GM19372 (cell line): ENCODE data around the gene MDC1.
"Not testable (repeated sequence)": the region's sequence is repeated elsewhere in the genome, so short reads cannot be mapped to it uniquely, and the experiment has no call there.

Experiments
- ATAC-seq: cut with Tn5 transposase; IDR thresholded peaks from one replicate; pipeline ENCODE4 v1.9.1; 2021; ENCODE audit warnings: mild to moderate bottlenecking, low read depth, moderate library complexity; ENCODE audit not compliant: unreplicated experiment

MDC1 gene

GRCh38 chr6:30683183-30683979 is 33.7 kb downstream of the MDC1 start:
- no peak for ATAC-seq

DNA sequence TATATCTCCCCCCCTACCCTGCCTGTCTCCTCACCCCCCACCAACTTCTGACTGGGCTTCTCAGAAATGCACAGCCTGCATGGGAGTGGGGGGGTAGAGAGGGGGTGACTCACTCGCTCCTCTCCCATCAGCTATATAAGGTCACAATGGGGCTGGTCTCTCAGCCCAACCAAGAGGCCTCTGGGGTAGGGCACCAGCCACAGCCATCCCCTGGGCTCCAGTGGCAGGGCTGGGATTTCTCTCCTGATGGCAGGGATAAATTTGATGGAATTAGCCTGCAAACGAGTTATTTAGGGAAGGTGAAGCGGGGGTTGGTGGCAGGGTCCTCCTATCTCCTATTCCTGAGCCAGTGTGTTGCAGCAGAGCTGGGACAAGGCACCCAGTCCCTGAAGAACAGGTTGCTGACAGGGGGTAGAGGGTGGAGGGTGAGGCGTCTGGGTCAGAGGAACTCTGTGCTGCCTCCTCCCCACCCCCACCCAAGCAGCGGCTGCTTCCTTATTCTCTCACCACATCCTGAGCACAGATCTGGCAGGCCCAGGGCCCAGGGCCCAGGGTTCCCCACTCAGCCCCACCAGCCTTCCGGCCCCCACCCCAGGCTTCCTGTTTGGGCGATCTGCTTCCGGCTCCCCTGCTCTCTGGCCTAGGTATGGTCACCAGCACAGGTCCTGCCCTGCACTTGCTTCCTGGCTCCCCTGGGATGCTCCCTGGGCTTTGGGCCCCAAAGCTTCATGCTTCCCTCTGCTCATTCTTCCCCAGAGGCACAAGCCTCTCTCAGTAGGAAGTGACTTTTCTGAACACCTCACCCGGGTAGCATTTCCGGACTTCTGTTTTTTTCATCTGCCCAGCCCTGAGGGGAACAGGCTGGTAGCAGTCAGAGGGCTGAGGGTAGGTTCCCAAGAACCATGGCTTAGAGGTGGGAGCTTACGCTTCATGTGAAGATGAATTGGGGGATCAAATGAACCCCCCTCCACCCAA is 34.7 kb downstream of the MDC1 start:
- ATAC-seq: peak; percentile 44

DNA sequence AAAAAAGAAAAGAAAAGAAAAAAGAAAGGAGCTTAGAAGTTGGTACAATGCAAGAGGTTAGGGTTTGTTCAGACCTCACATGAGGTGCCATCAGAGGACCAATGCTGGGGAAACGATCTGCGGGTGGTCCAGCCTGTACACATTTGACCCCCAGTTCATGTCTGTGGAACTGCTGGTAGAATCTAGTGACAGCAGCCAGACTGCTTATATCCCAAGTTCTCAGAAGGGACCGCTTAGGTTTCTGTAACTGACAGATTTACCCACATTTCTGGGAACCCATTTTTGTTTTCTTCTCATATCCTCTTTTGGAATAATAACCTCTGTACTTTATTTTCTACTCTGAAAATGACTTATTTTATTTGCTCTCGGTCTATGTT is 35.3 kb downstream of the MDC1 start:
- no peak for ATAC-seq

GRCh38 chr6:30679765-30680535 is 37.1 kb downstream of the MDC1 start:
- no peak for ATAC-seq

GRCh38 chr6:30678964-30679726 is 37.9 kb downstream of the MDC1 start:
- no peak for ATAC-seq

DNA sequence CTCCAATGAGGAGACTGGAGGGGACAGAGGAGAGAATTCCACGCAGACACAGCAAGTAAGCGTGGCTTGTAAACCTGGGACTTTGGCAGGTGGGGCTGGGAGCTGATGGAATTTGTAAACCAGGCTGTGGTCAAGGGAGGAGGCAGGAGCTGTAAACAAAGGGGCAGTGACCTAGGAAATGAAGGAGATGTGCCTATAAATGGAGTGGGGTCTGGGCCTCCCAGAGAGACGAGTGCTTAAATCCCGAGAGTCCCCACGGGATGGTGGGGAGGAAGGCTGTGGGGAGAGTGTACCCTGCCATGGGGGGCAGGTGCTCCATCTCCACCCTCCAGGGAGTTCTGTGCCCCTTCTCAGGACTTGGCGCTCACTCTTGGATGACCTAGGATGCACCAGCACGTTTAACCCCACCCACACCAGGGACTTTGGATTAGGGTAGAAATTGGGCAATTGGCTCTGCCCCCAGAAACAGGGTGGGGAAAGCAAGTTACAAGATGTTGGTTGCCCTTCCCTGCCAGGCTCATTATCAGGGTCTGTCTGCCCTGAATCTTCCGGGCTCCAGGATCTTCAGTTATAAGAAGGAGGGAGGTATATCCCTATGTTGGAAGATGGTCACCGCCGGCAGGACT is 40.3 kb downstream of the MDC1 start:
- ATAC-seq: no peak

GRCh38 chr6:30672445-30673253 is 44.4 kb downstream of the MDC1 start, which contains the start of gene DHX16:
DHX16 (minus strand) TSS chr6:30673006; CDS start chr6:30672841, 165 bp downstream.
- peak; percentile 78 for ATAC-seq

DNA sequence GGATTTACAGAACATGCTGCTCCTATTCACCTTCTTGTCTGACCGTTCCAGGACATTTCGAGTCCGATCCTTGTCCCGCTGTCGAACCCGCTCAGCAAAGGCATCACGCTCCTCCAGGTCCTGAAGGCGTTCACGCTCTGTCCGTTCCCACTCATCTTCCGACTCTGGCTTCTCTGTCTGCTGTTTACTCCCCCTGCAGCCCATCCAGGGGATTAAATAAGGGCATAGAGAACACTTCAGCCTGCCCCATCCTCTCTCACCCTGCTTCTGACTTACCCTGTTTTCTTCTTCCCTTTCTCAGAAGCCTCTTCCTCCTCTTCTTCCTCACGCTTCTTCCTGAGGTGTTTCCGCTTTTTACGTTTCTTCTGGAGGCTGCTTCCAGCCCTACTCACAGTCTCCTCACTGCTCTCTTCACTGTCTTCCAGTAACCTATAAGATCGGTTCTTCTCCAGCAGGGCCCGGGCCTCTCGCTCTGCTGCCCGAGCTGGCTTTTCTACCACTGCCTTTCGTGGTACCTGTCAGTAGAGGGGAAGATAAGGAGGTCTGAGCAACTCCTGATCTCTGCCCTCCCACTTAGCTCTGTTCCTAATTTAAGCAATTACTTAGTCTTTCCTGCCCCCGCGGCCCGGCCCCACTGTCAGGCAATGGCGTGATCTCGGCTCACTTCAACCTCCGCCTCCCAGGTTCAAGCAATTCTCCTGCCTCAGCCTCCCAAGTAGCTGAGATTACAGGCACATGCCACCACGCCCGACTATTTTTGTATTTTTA is 46.1 kb downstream of the MDC1 start:
- ATAC-seq: no peak

- ATAC-seq: not testable (repeated sequence)
Observed at GRCh38 chr6:30666300-30666699, 50.8 kb downstream of the MDC1 start.

DNA sequence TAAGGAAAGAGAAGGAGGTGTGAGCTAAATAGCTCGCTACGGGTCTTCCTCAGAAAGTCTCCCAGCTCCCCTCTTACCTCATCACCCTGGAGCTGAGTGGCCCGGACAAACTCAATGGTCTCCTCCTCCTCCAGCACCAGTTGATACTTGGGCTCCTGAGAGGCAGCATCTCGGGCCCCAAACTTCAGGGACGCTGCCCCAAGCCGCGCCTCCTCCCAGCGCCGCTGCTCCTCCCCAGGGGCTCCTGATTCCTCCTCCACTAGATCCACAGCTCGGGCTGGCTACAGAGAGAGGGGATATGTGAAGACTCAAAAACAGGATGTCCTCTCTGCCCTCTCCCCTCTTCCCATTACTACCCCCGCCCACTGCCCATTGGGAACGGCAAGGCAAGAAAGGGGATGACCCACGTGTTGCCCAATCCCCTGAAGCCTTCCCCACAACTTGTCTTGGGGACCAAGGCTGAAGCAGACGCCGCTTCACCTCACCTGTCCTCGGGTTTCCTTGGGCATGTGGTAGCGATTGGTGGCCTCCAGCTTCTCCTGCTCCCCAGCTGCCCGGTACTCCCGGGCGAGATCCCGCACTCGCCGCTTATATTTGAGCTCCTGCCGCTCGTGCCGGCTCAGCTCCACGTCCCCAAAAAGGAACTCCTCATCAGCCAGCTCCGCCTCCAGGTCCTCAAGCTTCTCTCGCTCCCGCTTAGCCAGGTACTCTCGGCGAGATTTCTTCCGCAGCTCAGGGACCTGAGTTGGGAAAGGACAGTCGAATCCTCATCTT is 51.9 kb downstream of the MDC1 start:
- ATAC-seq: no peak

GRCh38 chr6:30657922-30658321 is 59.2 kb downstream of the MDC1 start:
- ATAC-seq: not testable (repeated sequence)

DNA sequence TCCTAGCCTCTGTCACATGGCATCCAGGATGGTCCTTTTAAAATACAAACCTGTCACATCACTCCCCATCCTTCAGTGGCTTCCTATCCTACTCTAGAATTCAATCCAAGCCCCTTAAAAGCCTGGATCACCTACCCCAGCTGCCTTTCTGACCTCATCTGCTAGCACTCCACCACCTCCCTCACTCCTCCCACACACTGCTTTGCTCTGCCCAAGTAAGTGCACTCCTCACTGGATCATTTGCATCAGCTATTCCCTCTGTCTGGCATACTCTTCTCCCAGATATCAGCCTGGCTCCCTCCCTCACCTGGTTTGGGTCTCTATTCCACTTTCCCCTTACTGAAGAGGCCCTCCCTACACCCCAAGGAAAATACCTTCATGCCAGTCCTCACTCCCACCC is 59.6 kb downstream of the MDC1 start:
- ATAC-seq: no peak

DNA sequence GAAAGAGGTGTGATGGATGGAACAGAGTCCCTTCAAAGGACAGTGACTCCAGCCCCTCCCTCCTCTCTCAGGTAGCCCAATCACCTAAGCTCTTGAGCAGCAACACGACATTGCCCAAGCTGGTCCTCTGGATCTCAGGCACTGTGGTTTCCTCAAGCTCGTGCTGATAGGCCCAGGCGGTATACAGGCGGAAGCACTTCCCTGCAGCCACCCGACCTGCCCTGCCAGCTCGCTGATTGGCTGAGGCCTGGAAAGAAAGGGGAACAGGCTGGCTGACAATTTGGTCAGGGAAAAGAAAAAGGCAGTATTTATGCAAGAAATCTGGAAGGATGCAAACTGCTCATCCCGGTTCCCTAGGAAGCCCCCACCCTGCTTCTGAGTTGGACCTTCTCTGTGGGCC is 60.6 kb downstream of the MDC1 start:
- ATAC-seq: no peak

DNA sequence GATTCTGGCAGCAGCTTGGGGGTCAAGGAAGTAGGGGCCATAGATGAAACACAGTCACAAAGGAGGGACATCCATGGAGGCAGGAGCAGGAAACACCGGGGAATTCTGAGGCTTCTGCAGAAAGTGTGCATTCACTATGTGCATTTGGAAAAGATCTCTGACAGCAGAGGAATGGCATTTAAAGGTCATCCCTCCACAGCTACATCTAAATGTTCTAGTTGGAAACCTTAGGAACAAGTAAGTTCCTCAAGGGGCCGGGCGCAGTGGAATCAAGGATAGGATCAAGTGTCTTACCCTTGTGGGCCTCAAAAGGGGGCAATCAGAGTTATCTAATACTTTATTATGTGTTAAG is 61.4 kb downstream of the MDC1 start:
- ATAC-seq: no peak

GRCh38 chr6:30654798-30655742 is 62.0 kb downstream of the MDC1 start:
- ATAC-seq: no peak

DNA sequence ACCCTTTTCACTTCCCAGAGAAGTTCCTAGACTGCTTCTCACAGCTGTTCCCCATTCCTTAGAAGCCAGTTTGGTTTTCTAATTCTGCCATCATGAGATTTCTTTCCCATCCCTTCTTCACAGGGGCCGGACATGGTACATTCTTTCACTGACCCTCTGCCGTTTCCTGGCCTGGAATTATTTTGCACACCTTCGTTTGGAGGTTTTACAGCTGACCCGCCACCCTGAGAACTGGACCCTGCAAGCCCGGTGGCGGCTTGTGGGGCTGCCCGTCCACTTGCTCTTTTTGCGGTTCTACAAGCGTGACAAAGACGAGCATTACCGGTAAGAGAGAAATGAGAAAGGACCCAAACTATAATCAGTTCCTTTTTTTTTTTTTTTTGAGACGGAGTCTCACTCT is 65.9 kb downstream of the MDC1 start:
- no peak for ATAC-seq
